GM23338 (cell line): Measurements from ENCODE around the gene ATP8B2. TPM values are rescaled to one million over a fixed set of nuclear protein-coding genes. Genes with fewer than 3 reads are reported as not detected.

Experiments used
- ATAC-seq: fragments of 200-7000 bp; cut with Tn5 transposase; 3 replicates; pipeline ENCODE4 v1.9.1; 2020
- DNase-seq: peaks from one replicate; pipeline ENCODE4 v3.0.0-alpha.2; 2015; ENCODE audit warnings: low spot score
- H2AFZ ChIP-seq: fragments of 200-600 bp; sonication (generic); 2 replicates; pipeline ENCODE4 v1.8.0; 2016; ENCODE audit warnings: antibody characterized with exemption, mild to moderate bottlenecking, moderate library complexity
- H3F3A ChIP-seq: fragments of 200-600 bp; sonication (generic); replicated peaks from 2 replicates; pipeline ENCODE4 v1.8.0; 2017; ENCODE audit warnings: antibody characterized with exemption, mixed run types, low read depth
- H3K27ac ChIP-seq: fragments of 200-600 bp; sonication (generic); 2 replicates; pipeline ENCODE4 v1.6.1; 2016; ENCODE audit warnings: low read depth
- H3K27me3 ChIP-seq: fragments of 200-600 bp; sonication (generic); 2 replicates; pipeline ENCODE4 v1.8.0; 2016; ENCODE audit warnings: mild to moderate bottlenecking, mixed run types, moderate library complexity; ENCODE audit not compliant: insufficient read depth
- H3K36me3 ChIP-seq: fragments of 200-600 bp; sonication (generic); 2 replicates; pipeline ENCODE4 v1.8.0; 2016; ENCODE audit warnings: mild to moderate bottlenecking; ENCODE audit not compliant: insufficient read depth
- H3K4me1 ChIP-seq: fragments of 200-600 bp; sonication (generic); 2 replicates; pipeline ENCODE4 v1.8.0; 2016; ENCODE audit warnings: mild to moderate bottlenecking, moderate library complexity; ENCODE audit not compliant: insufficient read depth
- H3K4me2 ChIP-seq: fragments of 200-600 bp; sonication (generic); 2 replicates; pipeline ENCODE4 v1.7.1; 2017; ENCODE audit warnings: mixed run types
- H3K4me3 ChIP-seq: fragments of 200-600 bp; sonication (generic); 2 replicates; pipeline ENCODE4 v1.6.1; 2016; ENCODE audit warnings: mixed run types
- H3K79me2 ChIP-seq: fragments of 200-600 bp; sonication (generic); replicated peaks from 2 replicates; pipeline ENCODE4 v1.8.0; 2017; ENCODE audit warnings: mild to moderate bottlenecking; ENCODE audit not compliant: insufficient read depth
- H3K9me2 ChIP-seq: fragments of 200-600 bp; sonication (generic); 2 replicates; pipeline ENCODE4 v1.8.0; 2017; ENCODE audit not compliant: insufficient read depth
- H4K20me1 ChIP-seq: fragments of 200-600 bp; sonication (generic); replicated peaks from 2 replicates; pipeline ENCODE4 v1.8.0; 2017; ENCODE audit warnings: mild to moderate bottlenecking; ENCODE audit not compliant: insufficient read depth
- H3K27ac Mint-ChIP-seq: 2 replicates; pipeline ENCODE4 v1.8.0; 2020; ENCODE audit warnings: inconsistent platforms, mild to moderate bottlenecking, moderate library complexity, mixed read lengths
- H3K27me3 Mint-ChIP-seq: 3 replicates; pipeline ENCODE4 v1.8.0; 2022; ENCODE audit warnings: low read depth, mild to moderate bottlenecking, moderate library complexity, mixed read lengths, inconsistent platforms; ENCODE audit not compliant: insufficient read depth, poor library complexity
- H3K36me3 Mint-ChIP-seq: 3 replicates; pipeline ENCODE4 v1.8.0; 2021; ENCODE audit warnings: low read depth, mild to moderate bottlenecking, inconsistent platforms, moderate library complexity, mixed read lengths
- H3K4me1 Mint-ChIP-seq: 3 replicates; pipeline ENCODE4 v1.8.0; 2020; ENCODE audit warnings: mild to moderate bottlenecking, inconsistent platforms, mixed read lengths
- H3K4me3 Mint-ChIP-seq: 3 replicates; pipeline ENCODE4 v1.8.0; 2021; ENCODE audit warnings: moderate library complexity, mild to moderate bottlenecking, inconsistent platforms, mixed read lengths
- H3K9me3 Mint-ChIP-seq: 3 replicates; pipeline ENCODE4 v1.8.0; 2020; ENCODE audit warnings: moderate library complexity, mild to moderate bottlenecking, inconsistent platforms, mixed read lengths
- CREB1 ChIP-seq: fragments of 250-450 bp; sonication (Bioruptor Pico); IDR thresholded peaks from 2 replicates; pipeline ENCODE4 v1.5.0; 2020; ENCODE audit warnings: low read depth, mild to moderate bottlenecking, moderate library complexity
- CTCF ChIP-seq, 2 experiments: fragments of 200-600 bp in 1 of 2; sonication (generic) in 1 of 2; conservative IDR thresholded peaks; 2 replicates each; pipeline versions ENCODE4 v1.5.1 to v1.6.1; 2016 to 2017; ENCODE audit warnings: antibody characterized with exemption in 2 of 2, low read depth in 2 of 2, mild to moderate bottlenecking in 2 of 2, moderate library complexity in 1 of 2
- EZH2 ChIP-seq: fragments of 200-600 bp; sonication (generic); IDR thresholded peaks from one replicate; pipeline ENCODE4 v1.8.0; 2017; ENCODE audit warnings: antibody characterized with exemption, mild to moderate bottlenecking, low read depth; ENCODE audit not compliant: unreplicated experiment
- POLR2AphosphoS5 ChIP-seq: IDR thresholded peaks from 2 replicates; pipeline ENCODE4 v1.6.1; 2016; ENCODE audit warnings: antibody characterized with exemption, low read depth
- REST ChIP-seq: IDR thresholded peaks from one replicate; pipeline ENCODE4 v1.6.1; 2018; ENCODE audit warnings: antibody characterized with exemption; ENCODE audit not compliant: unreplicated experiment
- STAT1 ChIP-seq: IDR thresholded peaks from one replicate; pipeline ENCODE4 v1.6.1; 2016; ENCODE audit warnings: antibody characterized with exemption; ENCODE audit not compliant: unreplicated experiment
- ZNF114 ChIP-seq: fragments of 250-450 bp; sonication (Bioruptor Pico); IDR thresholded peaks from 2 replicates; pipeline ENCODE4 v1.5.0; 2020; ENCODE audit warnings: mild to moderate bottlenecking, moderate library complexity
- ZNF331 ChIP-seq: fragments of 250-450 bp; sonication (Bioruptor Pico); IDR thresholded peaks from 2 replicates; pipeline ENCODE4 v1.5.0; 2020; ENCODE audit warnings: low read depth, mild to moderate bottlenecking, moderate library complexity
- long read RNA-seq: library from polyadenylated mRNA; unstranded; transcript quantifications from one replicate; pipeline ENCODE4 v2.0.0, GENCODE V29; 2020; ENCODE audit not compliant: unreplicated experiment
- polyA plus RNA-seq: library from polyadenylated mRNA; unstranded; fragments of >200 nt; fragmentation: Nextera tagmentation; extraction: Ambion mirVana; gene quantifications from 2 replicates; pipeline ENCODE4 v1.2.1, GENCODE V29; 2016
- total RNA-seq: library from RNA; depleted of rRNA; stranded (reverse); fragments of >200 nt; shearing (Covaris generic); gene quantifications from 2 replicates; pipeline ENCODE4 v1.2.3, GENCODE V29; 2014; rRNA removed

The ATP8B2 gene
- total RNA-seq: 92.9 and 112 TPM in 2 replicates
- polyA plus RNA-seq: 8.8 and 11.0 TPM in 2 replicates
- long read RNA-seq, partial matches to known transcripts: 0 of 1 reads
- long read RNA-seq, other reads (novel, unspliced or antisense): 0 of 1 reads

GRCh38 chr1:154324669-154325582, at the start of gene ATP8B2:
Gene ATP8B2 (plus strand): TSS chr1:154325525. CDS start chr1:154328142, 2,617 bp downstream.
- Mint-ChIP-seq H3K27me3 (peaks cover 28% of the 10 kb centered on the region), H3K4me1 (peaks cover 39% of the 10 kb centered on the region), H3K27ac (peak within 1 kb of the TSS; percentile 93), H3K4me3 (peak within 1 kb of the TSS; percentile 95), H3K36me3 (no peaks in the 10 kb centered on the region; the same call in 2 of the 3 replicates), H3K9me3 (no peaks in the 10 kb centered on the region)
- ATAC-seq (peak; percentile 62), DNase-seq (peak; percentile 93)
- peak within 1 kb of the TSS; percentile 89 for H3K4me3 ChIP-seq
- TF ChIP-seq REST (no peak), CREB1 (no peak), STAT1 (no peak), CTCF (conservative IDR thresholded peaks at IDR 0.05; ENCODE audit: low read depth in 2 of 2) (peak; percentile 90), EZH2 (no peak), POLR2AphosphoS5 (peak; percentile 38; the same call in 1 of the 2 replicates)
- no peaks in the 10 kb centered on the region for H3K36me3 ChIP-seq
- peaks cover 30% of the 10 kb centered on the region for H3K4me1 ChIP-seq
- H3K9me2 ChIP-seq: no peaks in the 10 kb centered on the region
- peaks cover 14% of the 10 kb centered on the region for H4K20me1 ChIP-seq
- peaks cover 20% of the 10 kb centered on the region for H3K79me2 ChIP-seq
- H3F3A ChIP-seq: peaks cover 11% of the 10 kb centered on the region
- H3K27ac ChIP-seq: peak within 1 kb of the TSS; percentile 87; the same call in 1 of the 2 replicates
- peak within 1 kb of the TSS; percentile 97 for H2AFZ ChIP-seq
- peak within 1 kb of the TSS; percentile 92 for H3K4me2 ChIP-seq
- H3K27me3 ChIP-seq: no peaks in the 10 kb centered on the region

- ATAC-seq (no peak), DNase-seq (peak; percentile 52)
- H3K4me1 ChIP-seq: no peaks in the 10 kb centered on the region; the same call in 1 of the 2 replicates
- no peak overlapping the region for H3K4me2 ChIP-seq
- no peak overlapping the region for H2AFZ ChIP-seq
- H4K20me1 ChIP-seq: no peaks in the 10 kb centered on the region
- no peaks in the 10 kb centered on the region for H3K9me3 Mint-ChIP-seq
- no peak overlapping the region for H3K27ac ChIP-seq
- H3F3A ChIP-seq: peaks cover 14% of the 10 kb centered on the region; the same call in 1 of the 2 replicates
- no peaks in the 10 kb centered on the region for H3K9me2 ChIP-seq
- no peak overlapping the region for H3K27ac Mint-ChIP-seq
- H3K27me3 ChIP-seq: no peaks in the 10 kb centered on the region
- H3K4me3 ChIP-seq: no peak overlapping the region
- TF ChIP-seq CTCF (conservative IDR thresholded peaks at IDR 0.05; ENCODE audit: low read depth in 2 of 2): peak; percentile 61 to 80
- TF ChIP-seq REST: no peak
- TF ChIP-seq ZNF331 (CRISPR knock-in tag): no peak
- TF ChIP-seq STAT1: no peak
- no peak for TF ChIP-seq POLR2AphosphoS5
- TF ChIP-seq ZNF114 (CRISPR knock-in tag): no peak
- H3K4me3 Mint-ChIP-seq: no peak overlapping the region
- H3K79me2 ChIP-seq: peaks cover 12% of the 10 kb centered on the region
- peaks cover 36% of the 10 kb centered on the region for H3K36me3 Mint-ChIP-seq
- H3K36me3 ChIP-seq: peaks cover 3% of the 10 kb centered on the region
- H3K27me3 Mint-ChIP-seq: peaks cover 8% of the 10 kb centered on the region
- H3K4me1 Mint-ChIP-seq: peaks cover 8% of the 10 kb centered on the region; the same call in 2 of the 3 replicates
Measured at GRCh38 chr1:154276797-154277196, 48.5 kb upstream of the ATP8B2 start.
